DOHH2 (cell line): Measurements from ENCODE around the gene CHKA.

Source experiments
- EZH2phosphoT487 ChIP-seq: fragments of 200-600 bp; sonication (generic); IDR thresholded peaks from 2 replicates; pipeline ENCODE4 v1.6.1; 2017; ENCODE audit warnings: borderline replicate concordance, mild to moderate bottlenecking, antibody characterized with exemption, low read length, moderate library complexity, mixed read lengths
- TF ChIP-seq, protein P1 (sequence below): fragments of 200-600 bp; sonication (generic); IDR thresholded peaks from one replicate; pipeline ENCODE4 v1.5.1; 2014; ENCODE audit warnings: antibody characterized with exemption, mild to moderate bottlenecking, low read depth, low read length; ENCODE audit not compliant: poor library complexity, severe bottlenecking

DNA sequence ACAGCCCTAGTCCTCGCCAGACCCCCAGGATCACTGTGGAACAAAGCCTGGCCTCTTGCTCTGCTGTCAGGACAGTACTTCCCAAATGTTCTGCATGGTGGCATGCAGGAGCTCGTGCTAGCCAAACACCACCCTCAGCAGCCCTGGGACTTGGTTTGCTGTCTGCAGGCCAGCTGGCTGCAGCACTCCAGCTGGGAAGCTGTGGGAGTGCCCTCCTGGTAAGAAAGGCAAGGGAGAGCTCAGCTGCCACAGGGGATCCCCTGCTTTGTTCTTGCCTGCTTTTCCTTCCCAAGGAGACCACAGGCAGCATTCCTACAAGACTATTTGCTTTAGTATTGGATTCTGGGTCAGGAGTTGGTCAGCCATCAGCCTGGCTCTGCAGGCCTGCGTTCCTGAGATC is 54.4 kb downstream of the CHKA start:
- TF ChIP-seq, protein P1, sequence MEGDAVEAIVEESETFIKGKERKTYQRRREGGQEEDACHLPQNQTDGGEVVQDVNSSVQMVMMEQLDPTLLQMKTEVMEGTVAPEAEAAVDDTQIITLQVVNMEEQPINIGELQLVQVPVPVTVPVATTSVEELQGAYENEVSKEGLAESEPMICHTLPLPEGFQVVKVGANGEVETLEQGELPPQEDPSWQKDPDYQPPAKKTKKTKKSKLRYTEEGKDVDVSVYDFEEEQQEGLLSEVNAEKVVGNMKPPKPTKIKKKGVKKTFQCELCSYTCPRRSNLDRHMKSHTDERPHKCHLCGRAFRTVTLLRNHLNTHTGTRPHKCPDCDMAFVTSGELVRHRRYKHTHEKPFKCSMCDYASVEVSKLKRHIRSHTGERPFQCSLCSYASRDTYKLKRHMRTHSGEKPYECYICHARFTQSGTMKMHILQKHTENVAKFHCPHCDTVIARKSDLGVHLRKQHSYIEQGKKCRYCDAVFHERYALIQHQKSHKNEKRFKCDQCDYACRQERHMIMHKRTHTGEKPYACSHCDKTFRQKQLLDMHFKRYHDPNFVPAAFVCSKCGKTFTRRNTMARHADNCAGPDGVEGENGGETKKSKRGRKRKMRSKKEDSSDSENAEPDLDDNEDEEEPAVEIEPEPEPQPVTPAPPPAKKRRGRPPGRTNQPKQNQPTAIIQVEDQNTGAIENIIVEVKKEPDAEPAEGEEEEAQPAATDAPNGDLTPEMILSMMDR, result no peak
- no peak for TF ChIP-seq EZH2phosphoT487
